Ovary (tissue), 3 donors: ENCODE results near the gene KLHL17.

Experiments used
- CTCF ChIP-seq, 3 donors: fragments of 450-650 bp in 2 of 3; fragments of 200-600 bp in 1 of 3; IDR thresholded peaks; one replicate each; pipeline versions ENCODE4 v1.5.1 to v1.8.0; 2016 to 2022; ENCODE audit warnings: antibody characterized with exemption in 3 of 3, mild to moderate bottlenecking in 1 of 3
- POLR2A ChIP-seq: fragments of 450-650 bp; IDR thresholded peaks from one replicate; pipeline ENCODE4 v1.6.1; 2017; ENCODE audit warnings: antibody characterized with exemption, mild to moderate bottlenecking, moderate library complexity
- donor health status: DM: no; HTN: no; CAD: no.

DNA sequence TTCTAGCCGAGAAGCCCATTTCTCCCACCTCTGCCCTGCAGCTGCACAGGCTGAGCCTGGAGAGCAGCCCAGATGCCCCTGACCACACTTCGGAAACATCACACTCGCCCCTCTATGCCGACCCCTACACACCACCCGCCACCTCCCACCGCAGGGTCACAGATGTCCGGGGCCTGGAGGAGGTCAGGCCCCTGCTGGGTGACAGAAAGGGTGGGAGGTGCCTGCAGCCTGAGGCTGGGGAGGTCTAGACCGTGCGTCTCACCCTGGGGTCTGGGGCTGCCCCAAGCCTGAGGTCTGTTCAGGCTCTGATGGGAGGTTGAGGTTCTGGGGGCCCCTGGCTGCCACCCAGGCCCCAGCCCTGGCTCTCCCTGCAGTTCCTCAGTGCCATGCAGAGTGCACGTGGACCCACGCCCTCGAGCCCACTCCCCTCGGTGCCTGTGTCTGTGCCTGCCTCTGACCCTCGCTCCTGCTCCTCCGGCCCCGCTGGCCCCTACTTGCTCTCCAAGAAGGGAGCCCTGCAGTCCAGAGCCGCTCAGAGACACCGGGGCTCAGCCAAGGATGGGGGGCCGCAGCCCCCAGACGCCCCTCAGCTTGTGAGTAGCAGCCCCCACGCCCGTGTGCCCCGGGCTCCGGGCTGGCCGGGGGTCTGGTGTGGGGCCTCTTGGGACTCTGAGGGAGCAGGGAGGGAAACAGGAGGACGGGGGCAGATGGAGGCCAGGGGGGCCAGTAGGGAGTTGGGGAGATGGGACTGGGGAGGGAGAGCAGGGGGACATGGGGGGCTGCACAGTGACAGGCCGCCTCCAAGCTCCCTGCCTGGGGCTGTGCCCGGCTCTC, 13.3 kb downstream of the KLHL17 start:
- no peak for TF ChIP-seq CTCF (IDR thresholded peaks at IDR 0.05)
- no peak for TF ChIP-seq POLR2A
